Ishikawa (cell line): ENCODE data around the gene B3GALT4.

Experiments
- CEBPB ChIP-seq: IDR thresholded peaks from 2 replicates; pipeline ENCODE4 v1.6.1; 2012
- CREB1 ChIP-seq: IDR thresholded peaks from 2 replicates; pipeline ENCODE4 v1.6.1; 2012; ENCODE audit warnings: low read depth
- EGR1 ChIP-seq: IDR thresholded peaks from 2 replicates; pipeline ENCODE4 v1.6.1; 2012
- EP300 ChIP-seq: IDR thresholded peaks from 2 replicates; pipeline ENCODE4 v1.6.1; 2012; ENCODE audit warnings: borderline replicate concordance
- FOXM1 ChIP-seq: IDR thresholded peaks from 2 replicates; pipeline ENCODE4 v1.6.1; 2012; ENCODE audit warnings: low read depth, borderline replicate concordance
- NFIC ChIP-seq: IDR thresholded peaks from 2 replicates; pipeline ENCODE4 v1.6.1; 2012
- RAD21 ChIP-seq: IDR thresholded peaks from 2 replicates; pipeline ENCODE4 v1.6.1; 2012; ENCODE audit warnings: low read depth
- TAF1 ChIP-seq: IDR thresholded peaks from 2 replicates; pipeline ENCODE4 v1.6.1; 2012; ENCODE audit warnings: low read depth, mild to moderate bottlenecking
- TCF12 ChIP-seq: IDR thresholded peaks from 2 replicates; pipeline ENCODE4 v1.6.1; 2012; ENCODE audit warnings: low read depth
- TEAD4 ChIP-seq: IDR thresholded peaks from 2 replicates; pipeline ENCODE4 v1.6.1; 2012
- YY1 ChIP-seq: IDR thresholded peaks from 2 replicates; pipeline ENCODE4 v1.6.1; 2012; ENCODE audit warnings: low read depth
- ZBTB7A ChIP-seq: IDR thresholded peaks from 2 replicates; pipeline ENCODE4 v1.6.1; 2012; ENCODE audit warnings: low read depth
- TF ChIP-seq, protein P1 (sequence below): IDR thresholded peaks from 2 replicates; pipeline ENCODE4 v1.6.1; 2012
- TF ChIP-seq, protein P2 (sequence below): IDR thresholded peaks from 2 replicates; pipeline ENCODE4 v1.6.1; 2012; ENCODE audit warnings: low read depth, mild to moderate bottlenecking
- TF ChIP-seq, protein P3 (sequence below): IDR thresholded peaks from 2 replicates; pipeline ENCODE4 v1.6.1; 2012

The B3GALT4 gene

DNA sequence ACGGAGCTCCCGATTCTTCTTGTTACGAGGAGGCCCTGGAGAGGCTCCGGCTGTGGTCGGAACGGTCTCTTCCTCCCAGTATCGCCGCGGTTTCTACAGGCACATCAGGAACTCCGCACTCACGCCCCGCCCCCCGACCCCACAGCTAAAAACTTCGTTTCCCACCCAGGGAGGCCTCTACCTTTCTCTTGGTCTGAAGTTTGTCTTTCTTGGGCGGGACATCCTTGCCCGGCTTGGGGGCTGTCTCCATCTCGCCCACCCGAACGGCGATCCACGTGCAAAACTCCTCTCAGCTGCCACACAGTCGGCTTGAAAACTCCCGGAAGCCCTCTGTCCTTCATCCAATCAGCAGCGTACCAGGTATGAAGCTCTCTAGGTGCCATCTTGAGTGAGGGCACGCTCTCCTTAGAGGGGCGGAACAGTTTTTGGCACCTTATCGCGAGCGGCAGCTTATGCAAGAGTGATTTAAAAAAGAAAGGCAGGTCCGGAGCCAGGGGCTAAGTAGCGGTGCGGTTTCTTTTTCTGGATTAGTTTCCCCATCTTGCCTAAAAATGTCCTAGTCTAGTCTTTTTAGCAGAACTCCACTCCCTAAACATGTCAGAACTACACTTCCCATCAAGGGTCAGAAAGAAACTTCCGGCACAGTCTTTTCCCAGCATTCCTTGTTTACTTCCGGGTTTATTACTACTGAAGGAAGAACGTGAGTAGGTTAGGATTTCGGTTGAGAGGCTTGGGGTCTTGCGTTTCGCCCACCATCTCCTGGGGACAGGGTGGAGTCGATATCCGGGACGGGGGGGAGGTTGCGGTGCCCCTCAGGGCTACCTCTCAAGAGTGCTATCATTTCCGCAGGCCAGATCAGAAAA, 12.2 kb downstream of the B3GALT4 start, which contains the start of the genes PFDN6 and WDR46:
PFDN6 (plus strand) TSS at position 681 of the 863 bp plus-strand sequence. CDS start 256 bp downstream, outside the sequence.
WDR46 (minus strand) TSS at position 319 of the 863 bp plus-strand sequence; CDS start at position 250, 69 bp downstream.
- TF ChIP-seq RAD21 (no peak), CEBPB (no peak), TAF1 (peak; percentile 48; the same call in 1 of the 2 replicates), EP300 (no peak), TEAD4 (no peak), TCF12 (peak; percentile 58; the same call in 1 of the 2 replicates), CREB1 (peak; percentile 24; the same call in 1 of the 2 replicates), YY1 (peak; percentile 97), EGR1 (peak; percentile 26; the same call in 1 of the 2 replicates), ZBTB7A (0 out of 2 replicates have a peak, but pooled peaks have one; percentile 53), NFIC (peak; percentile 37; the same call in 1 of the 2 replicates), FOXM1 (no peak; the same call in 1 of the 2 replicates)
- TF ChIP-seq, protein P1, sequence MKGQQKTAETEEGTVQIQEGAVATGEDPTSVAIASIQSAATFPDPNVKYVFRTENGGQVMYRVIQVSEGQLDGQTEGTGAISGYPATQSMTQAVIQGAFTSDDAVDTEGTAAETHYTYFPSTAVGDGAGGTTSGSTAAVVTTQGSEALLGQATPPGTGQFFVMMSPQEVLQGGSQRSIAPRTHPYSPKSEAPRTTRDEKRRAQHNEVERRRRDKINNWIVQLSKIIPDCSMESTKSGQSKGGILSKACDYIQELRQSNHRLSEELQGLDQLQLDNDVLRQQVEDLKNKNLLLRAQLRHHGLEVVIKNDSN, result no peak
- TF ChIP-seq, protein P2, sequence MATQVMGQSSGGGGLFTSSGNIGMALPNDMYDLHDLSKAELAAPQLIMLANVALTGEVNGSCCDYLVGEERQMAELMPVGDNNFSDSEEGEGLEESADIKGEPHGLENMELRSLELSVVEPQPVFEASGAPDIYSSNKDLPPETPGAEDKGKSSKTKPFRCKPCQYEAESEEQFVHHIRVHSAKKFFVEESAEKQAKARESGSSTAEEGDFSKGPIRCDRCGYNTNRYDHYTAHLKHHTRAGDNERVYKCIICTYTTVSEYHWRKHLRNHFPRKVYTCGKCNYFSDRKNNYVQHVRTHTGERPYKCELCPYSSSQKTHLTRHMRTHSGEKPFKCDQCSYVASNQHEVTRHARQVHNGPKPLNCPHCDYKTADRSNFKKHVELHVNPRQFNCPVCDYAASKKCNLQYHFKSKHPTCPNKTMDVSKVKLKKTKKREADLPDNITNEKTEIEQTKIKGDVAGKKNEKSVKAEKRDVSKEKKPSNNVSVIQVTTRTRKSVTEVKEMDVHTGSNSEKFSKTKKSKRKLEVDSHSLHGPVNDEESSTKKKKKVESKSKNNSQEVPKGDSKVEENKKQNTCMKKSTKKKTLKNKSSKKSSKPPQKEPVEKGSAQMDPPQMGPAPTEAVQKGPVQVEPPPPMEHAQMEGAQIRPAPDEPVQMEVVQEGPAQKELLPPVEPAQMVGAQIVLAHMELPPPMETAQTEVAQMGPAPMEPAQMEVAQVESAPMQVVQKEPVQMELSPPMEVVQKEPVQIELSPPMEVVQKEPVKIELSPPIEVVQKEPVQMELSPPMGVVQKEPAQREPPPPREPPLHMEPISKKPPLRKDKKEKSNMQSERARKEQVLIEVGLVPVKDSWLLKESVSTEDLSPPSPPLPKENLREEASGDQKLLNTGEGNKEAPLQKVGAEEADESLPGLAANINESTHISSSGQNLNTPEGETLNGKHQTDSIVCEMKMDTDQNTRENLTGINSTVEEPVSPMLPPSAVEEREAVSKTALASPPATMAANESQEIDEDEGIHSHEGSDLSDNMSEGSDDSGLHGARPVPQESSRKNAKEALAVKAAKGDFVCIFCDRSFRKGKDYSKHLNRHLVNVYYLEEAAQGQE, result no peak
- TF ChIP-seq, protein P3, sequence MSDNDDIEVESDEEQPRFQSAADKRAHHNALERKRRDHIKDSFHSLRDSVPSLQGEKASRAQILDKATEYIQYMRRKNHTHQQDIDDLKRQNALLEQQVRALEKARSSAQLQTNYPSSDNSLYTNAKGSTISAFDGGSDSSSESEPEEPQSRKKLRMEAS, result peak; percentile 92

DNA sequence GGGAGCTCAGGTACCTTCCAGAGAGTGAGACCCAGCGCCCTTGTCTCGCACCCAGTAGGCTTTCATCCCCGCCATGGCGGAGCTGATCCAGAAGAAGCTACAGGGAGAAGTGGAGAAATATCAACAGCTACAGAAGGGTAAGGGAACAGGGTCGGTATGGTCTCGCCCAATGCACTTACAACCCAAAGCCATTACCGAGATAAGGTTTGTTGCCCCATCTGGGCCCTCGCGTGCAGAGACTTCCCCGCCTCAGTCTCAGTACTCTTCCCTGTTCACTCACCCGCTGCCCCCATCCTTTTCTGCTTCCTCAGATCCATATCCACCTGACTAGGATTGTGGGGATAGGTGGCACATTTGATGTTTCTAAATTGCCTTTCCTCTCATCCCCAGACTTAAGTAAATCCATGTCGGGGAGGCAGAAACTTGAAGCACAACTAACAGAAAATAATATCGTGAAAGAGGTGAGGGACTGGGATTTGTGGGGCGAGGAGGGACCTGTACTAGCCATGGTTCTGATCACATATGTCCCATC, 12.9 kb downstream of the B3GALT4 start:
- TF ChIP-seq TAF1, result no peak
- no peak for TF ChIP-seq NFIC
- TF ChIP-seq, protein P2, result no peak
- TF ChIP-seq CREB1, result no peak

DNA sequence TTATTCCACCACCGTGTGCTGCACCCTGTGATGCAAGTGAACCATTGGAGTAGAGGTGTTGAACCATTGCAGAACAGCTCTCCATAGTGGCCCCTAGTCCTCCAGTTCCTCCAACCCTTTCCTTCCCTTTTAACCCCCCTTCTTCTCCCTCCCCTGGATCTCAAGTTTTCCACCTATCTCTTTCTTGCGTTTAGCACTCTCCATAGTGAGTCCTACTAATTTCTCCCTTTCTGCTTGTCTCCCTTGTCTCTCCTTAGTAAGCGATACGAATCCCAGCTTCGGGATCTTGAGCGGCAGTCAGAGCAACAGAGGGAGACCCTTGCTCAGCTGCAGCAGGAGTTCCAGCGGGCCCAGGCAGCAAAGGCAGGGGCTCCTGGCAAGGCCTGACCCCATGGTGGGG, 13.5 kb downstream of the B3GALT4 start:
- TF ChIP-seq ZBTB7A (no peak), TEAD4 (no peak), TAF1 (no peak), YY1 (no peak), NFIC (no peak)

DNA sequence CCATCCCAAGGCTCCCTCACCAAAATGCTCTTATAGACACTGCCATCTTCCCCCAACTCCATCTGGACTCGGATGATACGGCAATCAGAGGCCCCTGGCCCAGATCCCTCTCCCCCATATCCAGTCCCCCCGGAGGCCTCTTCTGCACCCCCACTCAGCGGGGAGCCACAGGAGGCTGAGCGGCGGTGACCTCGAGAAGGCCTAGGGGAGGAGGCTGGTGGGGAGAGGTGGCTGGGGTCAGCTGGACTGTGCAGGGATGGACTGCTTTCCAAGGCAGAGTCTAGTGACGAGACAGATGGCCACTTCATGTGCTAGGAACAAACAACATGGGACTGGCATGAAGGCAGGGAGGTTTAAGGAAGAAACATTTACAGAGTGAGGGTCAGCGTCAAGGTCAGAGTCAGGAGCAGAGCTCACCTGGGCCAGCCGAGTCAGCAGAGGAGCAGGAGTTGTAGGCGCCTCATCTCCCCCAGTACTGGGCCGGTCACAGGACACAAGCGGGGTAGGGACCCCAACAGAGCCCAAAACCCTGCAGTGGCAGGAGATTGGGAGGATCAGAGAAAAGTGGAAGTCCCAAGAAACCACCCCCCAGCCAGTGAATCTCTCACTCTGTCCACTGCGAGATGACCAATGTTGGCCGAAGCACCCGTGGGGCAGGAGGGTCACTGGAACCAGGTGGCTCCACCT, 16.2 kb downstream of the B3GALT4 start:
- TF ChIP-seq, protein P2, result no peak
- no peak for TF ChIP-seq TAF1
- no peak for TF ChIP-seq EP300
- no peak for TF ChIP-seq NFIC
- TF ChIP-seq, protein P1, result no peak
- TF ChIP-seq ZBTB7A, result no peak
- no peak for TF ChIP-seq EGR1
- no peak for TF ChIP-seq CREB1
- TF ChIP-seq YY1, result no peak
- TF ChIP-seq CEBPB, result no peak
- TF ChIP-seq TCF12, result no peak
- TF ChIP-seq FOXM1, result no peak
- TF ChIP-seq TEAD4, result no peak
- TF ChIP-seq, protein P3, result no peak
- TF ChIP-seq RAD21, result no peak
